Testis (tissue), 3 donors: ENCODE measurements around the gene NR1H4. TPM values are rescaled to one million over a fixed set of nuclear protein-coding genes. Genes with fewer than 3 reads are reported as not detected.
"Not testable (repeated sequence)": the region's sequence is repeated elsewhere in the genome, so short reads cannot be mapped to it uniquely, and the experiment has no call there.

ENCODE experiments used
- DNase-seq: peaks from one replicate; pipeline ENCODE4 v3.0.0-alpha.2; 2019
- H3K27ac ChIP-seq, 2 donors: fragments of 200-600 bp; sonication (generic); one replicate each; pipeline ENCODE4 v1.5.1; 2019
- H3K27me3 ChIP-seq: fragments of 200-600 bp; sonication (generic); one replicate; pipeline ENCODE4 v1.5.1; 2019
- H3K36me3 ChIP-seq: fragments of 200-600 bp; sonication (generic); one replicate; pipeline ENCODE4 v1.5.1; 2017; ENCODE audit warnings: low read depth; ENCODE audit errors: missing control alignments
- H3K4me1 ChIP-seq: fragments of 200-600 bp; sonication (generic); one replicate; pipeline ENCODE4 v1.5.1; 2019
- H3K4me3 ChIP-seq, 2 donors: fragments of 200-600 bp; sonication (generic); one replicate each; pipeline ENCODE4 v1.5.1; 2017 to 2019
- H3K9me3 ChIP-seq: fragments of 200-600 bp; sonication (generic); one replicate; pipeline ENCODE4 v1.5.1; 2017
- POLR2A ChIP-seq: fragments of 450-650 bp; IDR thresholded peaks from one replicate; pipeline ENCODE4 v1.6.1; 2017; ENCODE audit warnings: antibody characterized with exemption, mild to moderate bottlenecking, moderate library complexity
- WGBS, 2 donors: methylation state at CpG; one replicate each; pipeline ENCODE4 v1.1.5; 2018; 5-methylcytosine and 5-hydroxymethylcytosine counted together
- intact Hi-C: fragments of 100-400 bp; cut with DNase I; formaldehyde crosslinking; loops from one replicate; pipeline ENCODE4 v1.15.1; 2023; ENCODE audit warnings: low total_unique reads
- polyA plus RNA-seq: library from polyadenylated mRNA; stranded (reverse); fragments of 350-450 nt; fragmentation: Illumina TruSeq; extraction: RNeasy Lipid Tissue Mini Kit (QIAGEN cat#74804); gene quantifications from one replicate; pipeline ENCODE4 v1.2.3, GENCODE V29; 2014; ENCODE audit warnings: low read depth, low replicate concordance; ENCODE audit not compliant: insufficient read depth
- total RNA-seq, 2 donors: library from RNA; depleted of rRNA; stranded (reverse); fragments of >200 nt; gene quantifications; one replicate each; pipeline ENCODE4 v1.2.3, GENCODE V29; 2016
- TF ChIP-seq, protein P1 (sequence below), 3 experiments: fragments of 450-650 bp in 2 of 3; fragments of 200-600 bp in 1 of 3; sonication (generic) in 1 of 3; IDR thresholded peaks; one replicate each; pipeline ENCODE4 v1.5.1; 2016 to 2019; ENCODE audit warnings: antibody characterized with exemption in 3 of 3, mild to moderate bottlenecking in 2 of 3, moderate library complexity in 1 of 3

Gene NR1H4
- total and polyA plus RNA-seq, 3 donors from 2014 or later: 0.43 to 1.3 (median 0.66) TPM

DNA sequence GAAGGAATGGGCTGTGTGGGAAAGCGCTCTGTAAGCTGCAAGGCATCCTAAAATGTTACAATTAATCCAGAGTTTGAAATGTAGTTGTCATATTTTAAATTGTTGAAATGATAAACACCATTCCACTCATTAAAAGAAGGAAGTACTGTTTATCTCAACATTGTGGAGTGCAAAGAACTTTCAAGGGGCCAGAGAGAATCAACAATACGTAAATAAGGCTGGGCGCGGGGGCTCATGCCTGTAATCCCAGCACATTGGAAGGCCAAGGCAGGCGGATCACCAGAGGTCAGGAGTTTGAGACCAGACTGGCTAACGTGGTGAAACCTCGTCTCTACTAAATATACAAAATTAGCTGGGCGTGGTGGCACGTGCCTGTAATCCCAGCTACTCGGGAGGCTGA, 24.5 kb downstream of the NR1H4 start:
- intact Hi-C loops: no loop called here
- TF ChIP-seq, protein P1, sequence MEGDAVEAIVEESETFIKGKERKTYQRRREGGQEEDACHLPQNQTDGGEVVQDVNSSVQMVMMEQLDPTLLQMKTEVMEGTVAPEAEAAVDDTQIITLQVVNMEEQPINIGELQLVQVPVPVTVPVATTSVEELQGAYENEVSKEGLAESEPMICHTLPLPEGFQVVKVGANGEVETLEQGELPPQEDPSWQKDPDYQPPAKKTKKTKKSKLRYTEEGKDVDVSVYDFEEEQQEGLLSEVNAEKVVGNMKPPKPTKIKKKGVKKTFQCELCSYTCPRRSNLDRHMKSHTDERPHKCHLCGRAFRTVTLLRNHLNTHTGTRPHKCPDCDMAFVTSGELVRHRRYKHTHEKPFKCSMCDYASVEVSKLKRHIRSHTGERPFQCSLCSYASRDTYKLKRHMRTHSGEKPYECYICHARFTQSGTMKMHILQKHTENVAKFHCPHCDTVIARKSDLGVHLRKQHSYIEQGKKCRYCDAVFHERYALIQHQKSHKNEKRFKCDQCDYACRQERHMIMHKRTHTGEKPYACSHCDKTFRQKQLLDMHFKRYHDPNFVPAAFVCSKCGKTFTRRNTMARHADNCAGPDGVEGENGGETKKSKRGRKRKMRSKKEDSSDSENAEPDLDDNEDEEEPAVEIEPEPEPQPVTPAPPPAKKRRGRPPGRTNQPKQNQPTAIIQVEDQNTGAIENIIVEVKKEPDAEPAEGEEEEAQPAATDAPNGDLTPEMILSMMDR (IDR thresholded peaks at IDR 0.05): no peak
- TF ChIP-seq POLR2A: no peak
- H3K36me3 ChIP-seq: no peaks in the 10 kb centered on the region
- no peak overlapping the region for H3K4me3 ChIP-seq
- no peak for DNase-seq
- no peaks in the 10 kb centered on the region for H3K9me3 ChIP-seq
- no peaks in the 10 kb centered on the region for H3K4me1 ChIP-seq
- 85 to 89% methylated on average over 10 of the region's 10 CpGs for WGBS, 2 donors
- no peak overlapping the region for H3K27ac ChIP-seq
- H3K27me3 ChIP-seq: no peaks in the 10 kb centered on the region

DNA sequence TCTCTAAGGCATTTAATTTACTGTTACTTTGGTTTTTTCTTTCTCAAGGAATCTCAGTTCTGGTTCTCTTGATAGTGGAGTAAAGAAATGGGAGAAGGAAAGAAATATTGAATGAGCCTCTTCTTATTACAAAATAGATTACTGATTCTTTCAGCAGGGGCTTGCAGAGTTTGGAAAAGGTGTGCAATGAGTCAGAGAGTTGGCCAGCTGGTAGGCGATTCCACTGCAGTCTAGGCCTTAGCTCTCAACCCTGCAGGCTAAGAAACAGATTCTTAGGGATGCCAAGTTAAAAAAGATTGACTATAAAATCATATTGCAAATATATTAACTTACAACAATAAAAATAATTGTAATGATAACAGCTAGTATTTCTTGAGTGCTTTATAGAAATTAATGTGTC, 25.8 kb downstream of the NR1H4 start:
- WGBS, 2 donors: 94 to 96% methylated on average over 1 of the region's 1 CpG
- Histone ChIP-seq H3K27me3 (no peaks in the 10 kb centered on the region), H3K36me3 (no peaks in the 10 kb centered on the region), H3K27ac (no peak overlapping the region), H3K9me3 (no peaks in the 10 kb centered on the region), H3K4me1 (no peaks in the 10 kb centered on the region), H3K4me3 (no peak overlapping the region)
- intact Hi-C loops: no loop called here
- DNase-seq: no peak
- TF ChIP-seq, protein P1 (IDR thresholded peaks at IDR 0.05): no peak
- TF ChIP-seq POLR2A: no peak

DNA sequence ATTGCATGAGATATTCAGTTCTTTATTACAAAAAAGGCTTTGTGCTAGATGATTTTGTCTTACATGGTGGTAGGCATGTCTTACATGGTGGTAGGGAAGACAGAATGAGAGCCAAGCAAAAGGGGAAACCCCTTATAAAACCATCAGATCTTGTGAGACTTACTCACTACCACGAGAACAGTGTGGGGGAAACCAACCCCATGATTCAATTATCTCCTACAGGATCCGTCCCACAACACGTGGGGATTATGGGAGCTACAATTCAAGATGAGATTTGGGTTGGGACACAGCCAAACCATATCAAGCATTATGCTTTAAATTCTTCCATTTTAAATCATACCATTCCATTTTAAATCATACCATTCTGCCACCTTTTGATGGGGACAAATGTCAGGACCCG, 29.1 kb downstream of the NR1H4 start:
- DNase-seq, H3K27ac ChIP-seq, intact Hi-C loops: not testable (repeated sequence)

DNA sequence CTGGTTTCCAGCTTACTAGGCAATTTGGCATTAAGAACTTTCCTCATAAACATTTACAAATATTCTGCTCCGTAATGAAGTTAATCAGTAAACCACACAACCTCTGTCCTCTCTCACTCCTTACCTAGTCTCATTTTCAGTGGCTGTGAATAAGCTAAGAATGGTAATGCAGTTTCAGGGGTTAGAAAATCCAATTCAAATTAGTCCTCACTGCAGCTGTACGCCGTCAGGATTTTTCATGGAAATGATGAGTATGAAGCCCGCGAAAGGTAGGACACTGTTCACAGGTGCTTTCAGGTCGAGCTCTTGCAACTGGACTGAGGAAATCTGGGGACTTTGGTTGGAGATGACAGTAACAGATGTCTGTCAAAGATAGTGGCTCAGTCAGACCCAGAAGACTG, 29.6 kb downstream of the NR1H4 start:
- no peaks in the 10 kb centered on the region for H3K4me1 ChIP-seq
- H3K27me3 ChIP-seq: no peaks in the 10 kb centered on the region
- intact Hi-C loops: no loop called here
- H3K27ac ChIP-seq: no peak overlapping the region
- no peaks in the 10 kb centered on the region for H3K9me3 ChIP-seq
- no peak overlapping the region for H3K4me3 ChIP-seq
- WGBS, 2 donors: 92 to 95% methylated on average over 6 of the region's 6 CpGs
- DNase-seq: no peak
- TF ChIP-seq, protein P1 (IDR thresholded peaks at IDR 0.05): no peak
- TF ChIP-seq POLR2A: no peak
- H3K36me3 ChIP-seq: no peaks in the 10 kb centered on the region

More for the DNA sequence above, 29.1 kb downstream of the NR1H4 start:
- WGBS, 2 donors: 84 to 91% methylated on average over 4 of the region's 4 CpGs
- H3K27me3 ChIP-seq, H3K9me3 ChIP-seq, H3K4me1 ChIP-seq, H3K4me3 ChIP-seq, H3K36me3 ChIP-seq: not testable (repeated sequence)

DNA sequence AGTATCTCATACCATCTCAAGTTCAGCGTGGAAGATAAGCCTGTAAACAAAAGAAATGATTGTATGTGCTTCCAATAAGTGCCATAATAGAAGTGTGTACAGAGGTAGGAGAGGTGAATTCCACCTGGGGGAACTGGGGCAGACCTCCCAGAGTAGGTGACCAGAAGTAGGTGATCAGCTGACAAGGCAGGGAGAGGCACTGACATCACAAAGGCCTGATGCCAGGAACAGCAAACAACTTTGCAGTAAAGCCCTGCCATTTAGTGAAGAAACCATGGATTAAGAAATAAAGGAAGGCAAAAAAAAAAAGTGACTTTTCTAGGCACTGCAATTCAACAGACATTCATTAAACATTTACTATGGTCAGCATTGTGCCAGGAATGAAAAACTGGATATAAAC, 31.1 kb downstream of the NR1H4 start:
- Histone ChIP-seq H3K27ac (no peak overlapping the region), H3K4me1 (no peaks in the 10 kb centered on the region), H3K4me3 (no peak overlapping the region), H3K9me3 (no peaks in the 10 kb centered on the region), H3K36me3 (no peaks in the 10 kb centered on the region), H3K27me3 (no peaks in the 10 kb centered on the region)
- no peak for DNase-seq
- intact Hi-C loops: no loop called here
- 92 to 93% methylated on average over 1 of the region's 1 CpG for WGBS, 2 donors
- TF ChIP-seq, protein P1 (IDR thresholded peaks at IDR 0.05): no peak
- TF ChIP-seq POLR2A: no peak
